ENCODE measurements around the gene REEP6.

- TF ChIP-seq CTCF (IDR thresholded peaks at IDR 0.05; ENCODE audit: extremely low read depth in 1 of 2, insufficient read depth in 1 of 2, low read depth in 1 of 2, low read length in 2 of 2) (no peak), MYC (IDR thresholded peaks at IDR 0.05; ENCODE audit: low read depth, low read length) (no peak), POLR2A (IDR thresholded peaks at IDR 0.05; ENCODE audit: low read depth, low read length) (no peak), POLR2AphosphoS5 (IDR thresholded peaks at IDR 0.05; ENCODE audit: insufficient read depth, low read depth, low read length) (no peak), EZH2 (IDR thresholded peaks at IDR 0.05; ENCODE audit: borderline replicate concordance, low read depth, low read length, severe bottlenecking) (no peak), FOS (IDR thresholded peaks at IDR 0.05; ENCODE audit: borderline replicate concordance, insufficient read depth, low read length) (no peak), JUN (IDR thresholded peaks at IDR 0.05; ENCODE audit: borderline replicate concordance, insufficient read depth, insufficient read length, low read depth) (no peak), MAX (IDR thresholded peaks at IDR 0.05; ENCODE audit: insufficient read depth, insufficient read length) (no peak)
Observed at GRCh38 chr19:1528596-1529429, 37.8 kb downstream of the REEP6 start.
